Measurements from ENCODE around the gene LRMDA. TPM values are rescaled to one million over a fixed set of nuclear protein-coding genes. Genes with fewer than 3 reads are reported as not detected.

The LRMDA gene
- total and polyA plus RNA-seq, 4 donors: 12.1 to 40.8 (median 21.6) TPM

GRCh38 chr10:75883081-75884072, 452.0 kb downstream of the LRMDA start:
- no peak for TF ChIP-seq CTCF (IDR thresholded peaks at IDR 0.05; ENCODE audit: control extremely low read depth, extremely low read depth)
- WGBS, 2 donors: 93 to 94% methylated on average over 9 of the region's 9 CpGs
- no peak overlapping the region for H3K4me3 ChIP-seq
- H3K9ac ChIP-seq (ENCODE audit: insufficient read depth in 1 of 2, low read length in 2 of 2): no peak overlapping the region
- DNase-seq: no peak
- H3K27ac ChIP-seq (ENCODE audit: low read depth in 1 of 2, low read length in 1 of 2): no peak overlapping the region
- ATAC-seq (ENCODE audit: insufficient read depth, low FRiP score): no peak
- no peaks in the 10 kb centered on the region for H3K27me3 ChIP-seq (ENCODE audit: control insufficient read depth in 3 of 3, insufficient read depth in 3 of 3, low read length in 2 of 3)
- peaks cover 0 to 7% (median 5%) of the 10 kb centered on the region in 5 donors for H3K4me1 ChIP-seq (ENCODE audit: control insufficient read depth in 5 of 5, insufficient read depth in 5 of 5, low read length in 5 of 5)
- H3K9me3 ChIP-seq (ENCODE audit: control insufficient read depth in 4 of 4, insufficient read depth in 3 of 4, low read length in 3 of 4): no peaks in the 10 kb centered on the region
- no peaks in the 10 kb centered on the region for H3K36me3 ChIP-seq (ENCODE audit: control insufficient read depth in 4 of 4, insufficient read depth in 4 of 4, low read length in 4 of 4)

- Histone ChIP-seq H3K27me3 (ENCODE audit: control insufficient read depth in 3 of 3, insufficient read depth in 3 of 3, low read length in 2 of 3) (no peaks in the 10 kb centered on the region), H3K9ac (ENCODE audit: insufficient read depth in 1 of 2, low read length in 2 of 2) (no peak overlapping the region), H3K4me1 (ENCODE audit: control insufficient read depth in 5 of 5, insufficient read depth in 5 of 5, low read length in 5 of 5) (peaks cover 0 to 14% (median 7%) of the 10 kb centered on the region in 5 donors), H3K9me3 (ENCODE audit: control insufficient read depth in 4 of 4, insufficient read depth in 3 of 4, low read length in 3 of 4) (no peaks in the 10 kb centered on the region), H3K4me3 (no peak overlapping the region), H3K36me3 (ENCODE audit: control insufficient read depth in 4 of 4, insufficient read depth in 4 of 4, low read length in 4 of 4) (no peaks in the 10 kb centered on the region), H3K27ac (ENCODE audit: low read depth in 1 of 2, low read length in 1 of 2) (no peak overlapping the region)
- no peak for TF ChIP-seq CTCF (IDR thresholded peaks at IDR 0.05; ENCODE audit: control extremely low read depth, extremely low read depth)
- ATAC-seq (ENCODE audit: insufficient read depth, low FRiP score) (no peak), DNase-seq (no peak)
- 90 to 95% methylated on average over 5 of the region's 5 CpGs for WGBS, 2 donors
Observed at GRCh38 chr10:75884808-75885207, 453.4 kb downstream of the LRMDA start.

- no peak for ATAC-seq (ENCODE audit: insufficient read depth, low FRiP score)
- H3K27ac ChIP-seq (ENCODE audit: low read depth in 1 of 2, low read length in 1 of 2): no peak overlapping the region
- 95 to 99% methylated on average over 2 of the region's 2 CpGs for WGBS, 2 donors
Observed at GRCh38 chr10:75887369-75887768, 455.9 kb downstream of the LRMDA start.

More at GRCh38 chr10:75887369-75887768, 455.9 kb downstream of the LRMDA start:
- no peaks in the 10 kb centered on the region for H3K9me3 ChIP-seq (ENCODE audit: control insufficient read depth in 4 of 4, insufficient read depth in 3 of 4, low read length in 3 of 4)
- no peak overlapping the region for H3K9ac ChIP-seq (ENCODE audit: insufficient read depth in 1 of 2, low read length in 2 of 2)
- DNase-seq: no peak
- peaks cover 0 to 14% (median 5%) of the 10 kb centered on the region in 5 donors for H3K4me1 ChIP-seq (ENCODE audit: control insufficient read depth in 5 of 5, insufficient read depth in 5 of 5, low read length in 5 of 5)
- no peak overlapping the region for H3K4me3 ChIP-seq
- no peak for TF ChIP-seq CTCF (IDR thresholded peaks at IDR 0.05; ENCODE audit: control extremely low read depth, extremely low read depth)
- no peaks in the 10 kb centered on the region for H3K36me3 ChIP-seq (ENCODE audit: control insufficient read depth in 4 of 4, insufficient read depth in 4 of 4, low read length in 4 of 4)
- H3K27me3 ChIP-seq (ENCODE audit: control insufficient read depth in 3 of 3, insufficient read depth in 3 of 3, low read length in 2 of 3): no peaks in the 10 kb centered on the region

All from lung (tissue), 12 donors.